HG02852 (cell line): ENCODE measurements around the gene TOMM40L.
"Not testable (repeated sequence)": the region's sequence is repeated elsewhere in the genome, so short reads cannot be mapped to it uniquely, and the experiment has no call there.

Experiments
- ATAC-seq: cut with Tn5 transposase; IDR thresholded peaks from one replicate; pipeline ENCODE4 v1.9.1; 2021; ENCODE audit warnings: mild to moderate bottlenecking, moderate library complexity; ENCODE audit not compliant: unreplicated experiment

The TOMM40L gene

DNA sequence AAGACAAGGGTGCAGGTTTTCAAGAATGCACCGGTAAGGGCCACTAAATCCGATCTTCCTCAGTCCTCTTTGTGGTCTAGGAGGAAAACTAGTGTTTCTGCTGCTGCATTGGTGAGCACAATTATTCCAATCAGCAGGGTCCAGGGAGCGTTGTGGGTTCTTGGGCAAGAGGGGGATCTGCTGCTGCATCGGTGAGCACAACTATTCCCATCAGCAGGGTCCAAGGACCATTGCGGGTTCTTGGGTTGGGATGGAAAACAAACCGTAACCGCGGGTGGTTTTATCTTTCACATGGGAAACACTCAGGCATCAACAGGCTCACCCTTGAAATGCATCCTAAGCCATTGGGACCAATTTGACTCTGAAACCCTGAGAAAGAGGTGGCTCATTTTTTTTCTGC, 25.7 kb downstream of the TOMM40L start:
- ATAC-seq: no peak

- not testable (repeated sequence) for ATAC-seq
Observed at GRCh38 chr1:161255302-161255701, 29.4 kb downstream of the TOMM40L start.

DNA sequence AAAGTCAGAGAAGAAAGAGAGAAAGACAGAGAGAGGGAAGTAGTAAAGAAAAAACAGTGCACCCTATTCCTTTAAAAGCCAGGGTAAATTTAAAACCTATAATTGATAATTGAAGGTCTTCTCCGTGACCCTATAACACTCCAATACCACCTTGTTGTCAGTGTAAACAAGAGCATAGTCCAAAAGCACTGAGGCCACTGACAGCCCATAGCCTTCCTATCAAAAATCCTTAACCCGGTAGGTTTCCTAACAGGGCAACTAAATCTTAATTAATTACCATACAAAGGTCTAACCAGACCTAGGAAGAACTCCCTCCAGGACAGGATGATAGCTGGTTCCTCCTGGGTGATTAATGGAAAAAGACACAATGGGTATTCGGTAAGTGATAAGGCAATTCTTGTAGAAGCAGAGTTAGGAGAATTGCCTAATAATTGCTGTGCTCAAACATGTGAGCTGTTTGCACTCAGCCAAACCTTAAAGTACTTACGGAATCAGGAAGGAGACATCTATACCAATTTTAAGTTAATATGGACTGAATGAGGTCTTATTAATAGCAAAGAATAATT, 30.2 kb downstream of the TOMM40L start:
- ATAC-seq: not testable (repeated sequence)

GRCh38 chr1:161257109-161257508, 31.2 kb downstream of the TOMM40L start:
- ATAC-seq: not testable (repeated sequence)

DNA sequence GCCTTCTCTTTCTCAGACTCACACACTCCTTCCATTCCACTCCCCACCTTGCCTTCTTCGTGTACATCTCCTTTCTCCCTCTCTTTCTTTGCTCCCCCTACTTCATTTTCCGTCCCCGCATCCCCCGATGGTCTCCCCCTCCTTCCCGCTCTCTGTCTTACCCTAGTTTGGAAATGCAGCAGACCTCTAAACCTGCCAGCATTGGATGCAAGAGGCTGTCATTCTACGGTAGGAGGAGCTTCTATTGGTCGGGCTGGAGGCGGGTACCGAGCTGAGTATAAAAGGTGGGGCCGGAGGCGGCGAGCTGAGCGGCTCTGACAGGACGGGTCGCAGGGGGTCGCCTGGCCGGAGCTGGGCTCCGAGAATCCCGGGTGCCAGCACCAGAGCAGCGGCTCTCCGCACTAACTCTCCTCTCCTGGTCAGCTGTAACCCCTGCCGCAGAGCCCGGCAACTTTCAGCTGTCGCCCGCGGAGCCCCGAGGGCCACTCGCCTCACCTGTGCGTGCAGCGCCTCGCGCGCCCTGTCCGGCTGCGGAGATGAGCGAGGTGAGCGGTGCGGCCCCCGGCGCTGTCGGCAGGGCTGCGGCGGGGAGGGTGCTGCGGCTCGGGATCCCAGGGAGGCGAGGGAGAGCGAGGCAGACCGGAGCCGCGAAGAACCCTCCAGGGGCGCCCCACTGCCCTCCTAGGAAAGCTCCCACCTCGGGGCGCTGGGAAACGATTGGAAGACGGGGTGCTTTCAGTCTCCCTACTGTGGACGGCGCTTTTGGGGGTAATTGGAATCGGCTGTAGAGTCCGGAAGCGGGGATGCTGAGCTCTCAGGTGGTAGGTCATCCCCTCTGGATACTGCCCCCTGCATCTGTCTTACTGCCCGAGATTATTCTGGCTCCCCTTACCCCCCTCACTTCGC, 32.8 kb downstream of the TOMM40L start, which contains the start of gene PCP4L1:
Gene PCP4L1, plus strand, starts transcription at position 307 of the 906 bp plus-strand sequence. Its CDS starts 230 bp downstream, at position 537.
- ATAC-seq: no peak

DNA sequence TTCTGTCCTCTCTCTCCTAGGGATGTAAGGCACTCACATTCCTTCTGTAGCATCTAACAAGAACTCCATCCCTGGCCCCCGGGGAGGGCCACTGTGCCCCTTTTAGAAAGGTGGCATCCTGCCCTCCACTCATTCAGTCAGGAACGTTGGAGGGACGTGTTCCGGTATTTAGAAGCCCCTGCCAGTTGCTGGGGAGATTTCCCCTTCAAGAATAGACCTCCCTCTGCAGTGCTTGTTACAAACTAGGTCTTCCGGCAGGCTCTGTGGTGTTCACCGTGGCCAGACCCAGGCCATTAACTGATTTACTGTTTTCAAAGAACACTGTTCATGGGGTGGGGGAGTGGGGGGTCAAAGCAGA, 33.5 kb downstream of the TOMM40L start:
- no peak for ATAC-seq

GRCh38 chr1:161259765-161260164, 33.9 kb downstream of the TOMM40L start:
- no peak for ATAC-seq

DNA sequence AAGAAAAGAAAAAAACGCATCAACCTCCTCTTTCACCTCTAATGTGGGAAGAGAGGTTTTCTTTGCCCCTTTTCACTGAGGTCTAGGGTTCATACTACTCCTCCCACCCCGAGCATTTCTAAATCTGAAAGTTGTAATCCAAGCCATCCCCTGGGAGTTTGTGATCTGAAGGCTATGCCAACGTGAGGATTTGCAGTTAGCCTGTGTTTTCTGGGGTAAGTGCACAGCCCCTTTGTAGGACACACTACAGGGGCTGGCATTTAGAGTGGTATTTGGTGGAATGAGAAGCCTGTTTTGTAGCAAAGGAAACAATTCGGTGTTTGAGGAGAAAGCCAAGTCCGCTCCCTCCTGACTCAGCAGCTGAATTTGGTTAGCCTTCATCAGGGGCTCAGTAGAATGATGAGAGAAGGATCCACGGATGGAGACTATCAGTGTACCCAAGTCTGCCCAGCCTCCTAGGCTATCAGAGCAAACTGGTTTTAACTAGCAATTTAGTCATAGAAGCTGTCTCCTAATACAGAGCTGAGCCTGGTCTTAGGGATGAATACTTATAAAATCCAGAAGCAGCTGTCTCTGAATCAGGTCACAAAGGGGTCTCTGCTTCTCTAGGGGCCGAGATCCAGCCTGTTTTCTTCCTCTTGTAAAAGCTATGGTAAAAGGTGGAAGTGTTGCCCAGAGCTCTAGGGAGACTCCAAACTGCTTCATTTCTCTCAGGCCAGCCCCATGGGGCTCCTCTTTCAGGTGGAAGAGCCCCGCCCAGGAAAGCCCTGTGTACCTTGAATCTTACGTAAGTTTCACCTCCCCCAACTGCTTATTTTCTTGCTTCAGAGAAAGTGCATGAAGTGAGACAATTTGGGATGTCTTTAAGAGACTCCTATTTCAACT, 34.8 kb downstream of the TOMM40L start:
- no peak for ATAC-seq

DNA sequence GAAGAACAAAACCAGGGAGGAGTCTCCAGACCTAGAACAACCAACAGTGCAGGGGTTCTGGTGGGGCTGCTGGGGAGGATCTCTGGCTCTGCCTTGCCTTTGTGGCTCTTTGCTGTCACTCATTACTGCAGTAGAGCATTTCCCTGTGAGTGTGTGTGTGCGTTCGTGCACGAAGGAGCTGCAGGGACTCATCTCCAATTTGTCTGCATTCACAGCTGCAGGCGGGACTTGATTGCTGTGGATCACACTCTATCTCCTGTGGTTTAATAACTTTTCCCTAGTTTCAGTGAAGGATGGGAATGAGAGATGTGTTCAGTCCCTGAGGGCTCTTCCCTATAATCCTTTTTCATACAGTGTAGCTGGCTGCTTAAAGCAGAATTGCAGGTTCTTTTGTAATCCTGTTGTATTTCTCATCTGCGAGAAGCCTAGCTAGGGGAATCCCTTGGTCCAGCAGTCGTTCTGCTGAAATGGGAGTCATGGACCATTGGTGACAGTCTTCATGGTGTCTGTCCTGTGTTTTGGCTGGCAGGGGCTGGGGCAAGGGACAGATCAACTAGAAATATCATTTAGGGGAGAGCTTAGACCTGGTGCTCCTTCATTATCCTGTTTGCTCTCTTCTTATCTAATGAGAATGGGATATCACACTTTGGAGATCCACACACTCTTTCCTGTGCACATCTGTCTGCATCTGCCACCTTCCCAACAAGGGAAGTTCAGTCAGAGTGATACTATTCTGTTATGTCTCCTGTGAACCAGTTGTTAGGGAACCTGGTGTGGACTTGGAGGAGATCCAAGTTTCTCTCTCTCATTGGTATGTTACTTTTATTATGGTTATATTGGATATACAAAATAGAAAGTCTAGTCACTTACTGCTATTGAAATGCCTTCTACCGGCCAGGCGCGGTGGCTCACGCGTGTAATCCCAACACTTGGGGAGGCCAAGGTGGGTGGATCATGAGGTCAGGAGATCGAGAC, 35.7 kb downstream of the TOMM40L start:
- no peak for ATAC-seq

- ATAC-seq: no peak
Observed at GRCh38 chr1:161265305-161265704, 39.4 kb downstream of the TOMM40L start.

- ATAC-seq: no peak
Observed at GRCh38 chr1:161266202-161266601, 40.3 kb downstream of the TOMM40L start.

DNA sequence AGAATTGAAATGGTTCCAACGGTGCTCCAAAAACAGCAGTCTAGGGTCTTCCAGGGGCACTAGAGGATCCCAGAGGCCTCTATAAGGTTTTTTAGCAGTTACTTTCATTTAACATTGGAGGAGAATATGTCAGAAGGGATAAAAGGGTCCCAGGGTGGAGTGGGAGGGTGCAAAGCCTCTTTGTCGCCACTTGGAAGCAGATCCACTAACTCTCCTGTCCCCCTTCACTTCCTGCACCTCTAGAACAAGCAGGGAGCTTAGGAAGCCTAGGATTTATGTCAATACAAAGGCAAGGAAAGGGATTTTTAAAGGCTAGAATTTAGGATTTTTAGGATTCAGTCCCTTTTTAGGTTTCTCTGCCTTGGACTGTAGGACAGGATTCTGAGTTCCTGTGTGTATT, 41.0 kb downstream of the TOMM40L start:
- no peak for ATAC-seq

- no peak for ATAC-seq
Observed at GRCh38 chr1:161267321-161267720, 41.5 kb downstream of the TOMM40L start.

GRCh38 chr1:161273402-161273801, 47.5 kb downstream of the TOMM40L start:
- ATAC-seq: no peak

GRCh38 chr1:161274874-161275273, 49.0 kb downstream of the TOMM40L start:
- no peak for ATAC-seq
